ENCODE results near the gene PDGFC.
"Not testable (repeated sequence)": the region's sequence is repeated elsewhere in the genome, so short reads cannot be mapped to it uniquely, and the experiment has no call there.

PDGFC gene

DNA sequence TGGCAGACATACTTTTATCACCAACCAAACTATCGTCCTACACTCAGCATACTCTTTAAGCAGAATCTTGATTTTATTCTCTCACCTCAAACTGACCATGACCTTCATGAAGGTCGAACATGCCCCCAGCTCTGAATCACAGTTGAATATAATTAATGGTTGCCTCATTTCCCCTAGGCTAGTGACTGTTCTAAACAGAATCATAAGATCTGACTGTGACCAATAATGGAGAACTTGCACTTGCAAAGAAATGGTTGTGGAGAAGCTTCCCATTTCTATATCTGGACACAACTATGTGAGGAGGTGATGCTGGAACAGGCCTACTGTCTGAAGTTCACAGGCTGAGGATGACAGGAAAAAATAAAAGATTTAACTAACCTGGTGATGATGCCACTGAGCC is 85.1 kb downstream of the PDGFC start:
- H3K36me3 Mint-ChIP-seq (ENCODE audit: low read depth) = no peaks in the 10 kb centered on the region
- no peak overlapping the region for H3K4me3 Mint-ChIP-seq
- no peaks in the 10 kb centered on the region for H3K27me3 Mint-ChIP-seq (ENCODE audit: low read depth)
- H3K4me1 Mint-ChIP-seq (ENCODE audit: low read depth) = no peaks in the 10 kb centered on the region
- H3K9me3 Mint-ChIP-seq = no peaks in the 10 kb centered on the region
- no peak overlapping the region for H3K27ac Mint-ChIP-seq

DNA sequence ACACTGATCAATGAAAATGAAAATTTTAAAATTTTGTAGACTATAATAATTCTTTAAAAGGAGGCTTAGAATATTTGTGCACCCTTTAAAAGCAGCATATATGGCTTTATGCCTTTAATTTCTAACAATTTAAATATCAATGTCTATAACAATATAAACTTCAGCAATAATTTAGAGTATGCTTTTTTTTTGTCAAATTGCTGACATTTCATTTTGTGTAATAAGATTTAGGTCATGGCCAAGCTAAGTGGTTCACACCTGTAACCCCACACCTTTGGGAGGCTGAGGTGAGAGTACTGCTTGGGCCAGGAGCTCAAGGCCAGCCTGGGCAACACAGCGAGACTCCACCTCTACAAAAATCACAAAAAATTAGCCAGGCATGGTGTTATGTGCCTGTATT is 86.2 kb downstream of the PDGFC start:
- no peaks in the 10 kb centered on the region for H3K9me3 Mint-ChIP-seq
- H3K4me1 Mint-ChIP-seq (ENCODE audit: low read depth) = no peaks in the 10 kb centered on the region
- H3K27me3 Mint-ChIP-seq (ENCODE audit: low read depth) = no peaks in the 10 kb centered on the region
- no peak overlapping the region for H3K27ac Mint-ChIP-seq
- no peaks in the 10 kb centered on the region for H3K36me3 Mint-ChIP-seq (ENCODE audit: low read depth)
- no peak overlapping the region for H3K4me3 Mint-ChIP-seq

DNA sequence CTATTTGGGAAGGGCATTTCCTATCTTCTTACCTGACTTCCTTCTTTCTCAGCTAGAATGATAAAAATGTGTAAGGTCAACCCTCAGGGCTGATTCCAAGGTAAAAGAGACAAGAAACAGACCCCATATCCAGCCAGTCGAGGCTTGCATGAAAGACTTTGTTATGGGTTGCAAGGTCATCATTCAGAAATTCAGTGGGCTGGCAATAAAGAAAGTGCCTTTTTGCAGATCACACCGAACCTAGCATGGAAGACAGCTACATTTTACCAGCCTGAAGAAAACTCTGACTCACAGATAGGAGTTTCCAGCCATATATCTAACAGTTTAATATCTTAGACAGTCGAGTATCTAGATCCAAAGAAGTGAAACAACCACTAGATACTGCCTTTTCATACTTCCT is 87.4 kb downstream of the PDGFC start:
- Mint-ChIP-seq H3K4me1 (ENCODE audit: low read depth) (no peaks in the 10 kb centered on the region), H3K27ac (no peak overlapping the region), H3K9me3 (no peaks in the 10 kb centered on the region), H3K36me3 (ENCODE audit: low read depth) (no peaks in the 10 kb centered on the region), H3K4me3 (no peak overlapping the region), H3K27me3 (ENCODE audit: low read depth) (no peaks in the 10 kb centered on the region)

DNA sequence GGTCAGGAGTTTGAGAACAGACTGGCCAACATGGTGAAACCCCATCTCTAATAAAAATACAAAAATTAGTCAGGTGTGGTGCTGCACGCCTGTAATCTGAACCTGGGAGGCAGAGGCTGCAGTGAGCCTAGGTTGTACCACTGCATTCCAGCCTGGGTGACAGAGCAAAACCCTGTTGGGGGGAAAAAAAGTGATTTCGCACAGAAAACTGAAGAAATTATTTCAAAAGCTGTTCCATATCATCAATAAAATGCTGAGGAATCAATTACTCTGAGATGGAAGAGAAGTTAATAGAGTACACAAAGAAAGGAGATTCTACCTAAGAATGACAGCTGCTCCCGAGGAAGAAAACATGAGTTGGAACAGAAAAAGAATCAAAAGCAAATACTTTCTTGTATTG is 95.9 kb downstream of the PDGFC start:
- H3K4me3 Mint-ChIP-seq = no peak overlapping the region
- H3K36me3 Mint-ChIP-seq (ENCODE audit: low read depth) = no peaks in the 10 kb centered on the region
- H3K9me3 Mint-ChIP-seq = no peaks in the 10 kb centered on the region
- H3K27ac Mint-ChIP-seq = no peak overlapping the region
- no peaks in the 10 kb centered on the region for H3K27me3 Mint-ChIP-seq (ENCODE audit: low read depth)
- H3K4me1 Mint-ChIP-seq (ENCODE audit: low read depth) = no peaks in the 10 kb centered on the region

DNA sequence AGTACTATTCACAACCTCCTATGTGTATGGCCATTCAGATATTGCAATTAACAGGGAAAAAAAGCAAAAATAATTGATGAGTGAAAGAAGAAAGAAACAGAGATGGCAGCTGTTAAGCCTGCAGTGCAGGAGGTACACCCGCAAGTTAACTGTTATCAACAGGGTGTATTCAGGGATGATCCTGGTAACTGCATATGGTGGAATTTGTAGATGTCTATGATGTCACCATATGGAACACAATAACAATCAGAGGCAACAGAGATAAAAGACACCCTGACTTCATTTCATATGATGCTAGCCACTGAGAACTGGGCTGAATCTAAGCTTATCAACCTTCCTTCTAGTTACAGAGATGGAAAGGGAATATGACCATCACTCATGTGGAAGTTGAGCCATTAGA is 96.5 kb downstream of the PDGFC start:
- Mint-ChIP-seq H3K27ac (no peak overlapping the region), H3K27me3 (ENCODE audit: low read depth) (no peaks in the 10 kb centered on the region), H3K36me3 (ENCODE audit: low read depth) (no peaks in the 10 kb centered on the region), H3K9me3 (no peaks in the 10 kb centered on the region), H3K4me1 (ENCODE audit: low read depth) (no peaks in the 10 kb centered on the region), H3K4me3 (no peak overlapping the region)

DNA sequence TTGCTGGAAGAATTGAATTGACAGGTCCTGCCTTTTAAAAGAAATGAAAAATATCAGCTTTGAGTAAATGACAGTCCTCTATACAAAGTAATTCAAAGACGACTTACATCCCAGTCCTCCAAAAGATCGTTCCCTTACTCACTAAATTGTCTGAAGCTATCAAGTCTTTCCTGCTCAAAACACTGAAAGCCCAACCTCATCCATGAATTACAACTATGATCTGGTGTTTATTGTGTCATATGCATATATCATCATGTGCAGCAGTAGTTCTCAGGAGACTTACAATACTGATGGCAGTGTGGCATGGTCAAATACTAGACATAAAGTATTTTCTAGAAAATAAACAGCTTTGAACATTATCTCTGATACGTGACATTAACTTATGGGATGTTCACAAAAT is 97.8 kb downstream of the PDGFC start:
- H3K4me3 Mint-ChIP-seq = no peak overlapping the region
- no peak overlapping the region for H3K27ac Mint-ChIP-seq
- no peaks in the 10 kb centered on the region for H3K36me3 Mint-ChIP-seq (ENCODE audit: low read depth)
- H3K4me1 Mint-ChIP-seq (ENCODE audit: low read depth) = no peaks in the 10 kb centered on the region
- no peaks in the 10 kb centered on the region for H3K27me3 Mint-ChIP-seq (ENCODE audit: low read depth)
- no peaks in the 10 kb centered on the region for H3K9me3 Mint-ChIP-seq

DNA sequence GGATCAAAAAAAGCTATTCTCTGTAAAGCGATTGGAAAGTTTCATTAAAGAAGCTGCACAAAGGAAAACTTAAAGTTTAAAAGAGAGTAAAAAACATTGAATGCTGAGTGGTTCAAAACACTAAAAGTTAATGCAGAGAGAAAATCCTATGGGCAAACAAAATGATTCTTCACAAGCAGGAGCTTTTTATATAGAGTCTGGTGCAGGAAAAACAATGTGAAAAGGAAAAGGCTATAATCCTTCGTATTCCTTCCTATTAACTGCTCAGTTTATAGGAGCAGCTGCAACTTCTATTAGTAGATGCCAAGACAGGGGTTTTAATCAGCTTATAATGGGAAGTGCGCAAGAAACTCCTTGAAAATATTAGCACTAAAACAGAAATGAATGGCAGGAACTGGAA is 100.7 kb downstream of the PDGFC start:
- Mint-ChIP-seq H3K27me3 (ENCODE audit: low read depth) (no peaks in the 10 kb centered on the region), H3K9me3 (peaks cover 3% of the 10 kb centered on the region), H3K4me1 (ENCODE audit: low read depth) (no peaks in the 10 kb centered on the region), H3K4me3 (no peak overlapping the region), H3K36me3 (ENCODE audit: low read depth) (no peaks in the 10 kb centered on the region), H3K27ac (no peak overlapping the region)

DNA sequence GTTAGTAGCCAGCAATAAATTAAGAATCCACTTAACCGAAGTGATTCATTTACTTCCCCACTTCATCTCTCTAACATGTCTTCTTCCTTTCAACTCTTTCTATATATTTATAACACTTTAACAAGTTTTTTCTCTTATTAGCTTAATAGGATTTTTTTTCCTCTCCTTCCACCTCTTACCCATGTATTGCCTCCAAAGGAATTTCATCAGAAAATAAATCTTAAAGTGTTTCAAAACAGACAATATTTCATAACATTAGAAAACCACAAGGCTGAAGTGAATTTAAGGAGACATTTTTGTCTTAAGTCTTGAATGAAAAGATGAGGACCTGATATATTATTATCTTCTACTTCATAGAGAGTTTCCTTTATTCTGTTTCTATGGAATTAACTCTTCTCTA is 101.5 kb downstream of the PDGFC start:
- H3K4me3 Mint-ChIP-seq = no peak overlapping the region
- no peaks in the 10 kb centered on the region for H3K4me1 Mint-ChIP-seq (ENCODE audit: low read depth)
- H3K9me3 Mint-ChIP-seq = peaks cover 3% of the 10 kb centered on the region
- no peaks in the 10 kb centered on the region for H3K27me3 Mint-ChIP-seq (ENCODE audit: low read depth)
- no peaks in the 10 kb centered on the region for H3K36me3 Mint-ChIP-seq (ENCODE audit: low read depth)
- no peak overlapping the region for H3K27ac Mint-ChIP-seq

DNA sequence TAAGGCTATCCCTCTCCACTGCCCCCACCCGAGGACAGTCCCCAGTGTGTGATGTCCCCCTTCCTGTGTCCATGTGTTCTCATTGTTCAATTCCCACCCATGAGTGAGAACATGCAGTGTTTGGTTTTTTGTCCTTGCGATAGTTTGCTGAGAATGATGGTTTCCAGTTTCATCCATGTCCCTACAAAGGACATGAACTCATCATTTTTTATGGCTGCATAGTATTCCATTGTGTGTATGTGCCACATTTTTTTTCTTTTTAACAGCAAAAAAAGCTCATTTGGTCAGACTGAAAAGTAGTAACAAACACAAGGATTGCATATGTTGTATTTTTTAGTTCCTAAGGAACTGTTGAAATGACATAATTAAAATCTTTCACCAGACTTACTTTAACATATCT is 105.5 kb downstream of the PDGFC start:
- H3K4me1 Mint-ChIP-seq (ENCODE audit: low read depth); H3K36me3 Mint-ChIP-seq (ENCODE audit: low read depth); H3K9me3 Mint-ChIP-seq; H3K27ac Mint-ChIP-seq; H3K4me3 Mint-ChIP-seq; H3K27me3 Mint-ChIP-seq (ENCODE audit: low read depth): not testable (repeated sequence)

DNA sequence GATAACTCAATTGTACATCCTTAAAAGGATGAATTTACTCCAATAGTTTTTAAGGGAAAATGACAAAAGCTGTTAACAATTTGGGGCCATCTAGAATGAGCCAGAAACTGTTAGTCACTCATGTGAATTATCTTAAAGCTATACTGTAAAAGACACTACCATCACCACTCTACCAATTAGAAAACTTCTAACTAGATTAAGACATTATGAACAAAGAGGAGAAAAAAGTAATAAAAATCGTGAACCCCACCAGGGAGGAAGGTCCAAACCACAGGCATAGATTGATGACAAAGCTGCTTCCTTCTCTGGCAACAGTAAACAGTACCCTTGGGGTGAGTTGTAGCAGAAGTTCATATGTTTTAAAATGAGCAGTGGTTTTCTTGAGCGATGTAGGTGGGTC is 106.1 kb downstream of the PDGFC start:
- Mint-ChIP-seq H3K27ac (no peak overlapping the region), H3K27me3 (ENCODE audit: low read depth) (no peaks in the 10 kb centered on the region), H3K9me3 (peaks cover 3% of the 10 kb centered on the region), H3K4me3 (no peak overlapping the region), H3K4me1 (ENCODE audit: low read depth) (no peaks in the 10 kb centered on the region), H3K36me3 (ENCODE audit: low read depth) (no peaks in the 10 kb centered on the region)

DNA sequence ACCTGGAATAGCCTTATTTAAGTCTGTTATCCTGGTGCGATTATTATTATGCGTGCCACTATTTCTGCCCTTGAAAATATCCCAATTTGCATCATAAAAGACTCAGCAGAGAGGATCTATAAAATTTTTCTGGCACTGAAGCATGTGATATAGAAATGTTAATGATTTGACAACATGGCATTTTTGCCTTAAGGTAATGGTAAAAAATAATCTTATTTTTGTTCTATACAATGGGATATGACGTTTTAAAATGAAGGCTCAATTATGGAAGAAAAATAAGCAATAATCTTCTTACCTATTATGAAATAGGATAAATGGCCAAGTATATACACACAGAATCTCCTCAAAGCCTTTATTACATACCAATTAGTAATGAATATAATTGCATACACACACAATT is 113.5 kb downstream of the PDGFC start:
- H3K4me3 Mint-ChIP-seq = no peak overlapping the region
- H3K27me3 Mint-ChIP-seq (ENCODE audit: low read depth) = no peaks in the 10 kb centered on the region
- H3K4me1 Mint-ChIP-seq (ENCODE audit: low read depth) = no peaks in the 10 kb centered on the region
- no peak overlapping the region for H3K27ac Mint-ChIP-seq
- no peaks in the 10 kb centered on the region for H3K36me3 Mint-ChIP-seq (ENCODE audit: low read depth)
- H3K9me3 Mint-ChIP-seq = no peaks in the 10 kb centered on the region

DNA sequence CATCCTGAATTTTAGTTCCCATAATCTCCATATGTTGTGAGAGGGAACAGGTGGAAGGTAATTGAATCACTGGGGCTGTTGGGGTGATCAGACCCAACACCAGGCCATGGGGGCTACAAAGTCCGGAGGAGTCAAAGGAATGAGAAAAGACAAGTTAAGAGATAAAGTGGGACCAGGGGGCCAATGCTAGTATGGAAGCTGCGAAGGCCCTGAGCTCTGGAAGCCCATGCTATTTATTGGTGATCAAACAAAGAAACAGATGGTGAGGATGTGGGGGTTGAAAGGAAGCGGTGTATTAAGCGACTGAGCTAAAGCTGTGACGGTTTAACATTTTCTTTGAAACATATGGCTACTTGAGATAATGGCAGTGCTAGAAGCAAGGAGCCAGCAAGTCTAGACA is 132.8 kb downstream of the PDGFC start:
- Mint-ChIP-seq H3K4me3 (no peak overlapping the region), H3K9me3 (peaks cover 15% of the 10 kb centered on the region), H3K36me3 (ENCODE audit: low read depth) (no peaks in the 10 kb centered on the region), H3K27me3 (ENCODE audit: low read depth) (no peaks in the 10 kb centered on the region), H3K27ac (no peak overlapping the region), H3K4me1 (ENCODE audit: low read depth) (no peaks in the 10 kb centered on the region)

DNA sequence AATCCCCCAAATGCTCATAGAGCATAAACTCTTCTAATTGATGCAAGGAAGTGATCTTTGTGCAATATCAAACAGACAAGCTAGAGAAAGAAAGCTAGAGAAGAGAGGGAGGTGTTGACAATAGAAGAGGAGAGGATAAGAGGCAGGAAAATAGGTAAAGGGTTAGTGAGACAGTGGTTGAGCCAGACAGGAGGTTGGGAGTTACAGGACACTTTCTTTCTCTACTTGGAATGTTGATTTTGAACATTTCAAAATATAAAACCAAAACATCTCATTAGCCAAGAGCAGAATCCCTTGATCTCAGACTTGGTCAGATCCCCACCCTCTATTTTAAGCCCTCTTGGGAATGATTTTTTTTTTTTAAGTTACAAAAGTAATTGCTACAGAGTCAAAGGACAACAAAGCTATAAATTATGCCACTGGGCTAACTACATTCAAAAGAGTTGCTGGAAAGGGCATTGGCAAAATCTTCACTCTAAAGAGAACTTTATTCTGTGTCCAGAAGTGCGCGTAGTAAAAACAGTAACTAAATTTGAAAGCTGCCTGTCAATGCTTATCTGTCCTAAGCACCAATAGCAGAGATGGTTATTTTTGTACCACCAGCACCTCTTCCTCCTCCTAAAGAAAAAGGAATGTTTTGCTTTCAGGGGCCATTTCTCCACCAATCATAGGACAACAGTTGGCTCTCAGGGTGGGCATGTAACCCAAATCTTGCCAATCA is 133.8 kb downstream of the PDGFC start:
- Mint-ChIP-seq H3K36me3 (ENCODE audit: low read depth) (no peaks in the 10 kb centered on the region), H3K4me1 (ENCODE audit: low read depth) (no peaks in the 10 kb centered on the region), H3K4me3 (no peak overlapping the region), H3K27ac (no peak overlapping the region), H3K27me3 (ENCODE audit: low read depth) (no peaks in the 10 kb centered on the region), H3K9me3 (peaks cover 15% of the 10 kb centered on the region)

DNA sequence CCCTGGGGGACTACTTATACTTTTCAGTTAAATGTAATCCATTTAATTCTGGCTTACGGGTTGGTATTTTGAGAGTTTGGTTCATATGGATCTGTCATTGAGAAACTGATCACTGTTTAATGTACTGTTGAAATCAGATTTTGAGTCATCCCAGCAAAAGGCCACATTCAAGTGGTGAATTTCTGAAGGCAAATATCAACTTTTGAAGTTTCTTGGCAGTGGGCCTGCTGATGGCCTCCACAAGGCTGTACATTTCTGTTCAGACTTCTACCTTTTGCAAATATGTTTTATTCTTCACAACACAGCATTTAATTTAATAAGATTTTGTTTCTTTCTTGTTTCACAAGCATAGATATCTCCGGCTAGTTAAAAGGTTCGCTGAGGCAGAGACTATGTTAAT is 138.7 kb downstream of the PDGFC start:
- no peaks in the 10 kb centered on the region for H3K9me3 Mint-ChIP-seq
- H3K27ac Mint-ChIP-seq = no peak overlapping the region
- H3K4me1 Mint-ChIP-seq (ENCODE audit: low read depth) = no peaks in the 10 kb centered on the region
- H3K4me3 Mint-ChIP-seq = no peak overlapping the region
- H3K36me3 Mint-ChIP-seq (ENCODE audit: low read depth) = no peaks in the 10 kb centered on the region
- H3K27me3 Mint-ChIP-seq (ENCODE audit: low read depth) = no peaks in the 10 kb centered on the region

DNA sequence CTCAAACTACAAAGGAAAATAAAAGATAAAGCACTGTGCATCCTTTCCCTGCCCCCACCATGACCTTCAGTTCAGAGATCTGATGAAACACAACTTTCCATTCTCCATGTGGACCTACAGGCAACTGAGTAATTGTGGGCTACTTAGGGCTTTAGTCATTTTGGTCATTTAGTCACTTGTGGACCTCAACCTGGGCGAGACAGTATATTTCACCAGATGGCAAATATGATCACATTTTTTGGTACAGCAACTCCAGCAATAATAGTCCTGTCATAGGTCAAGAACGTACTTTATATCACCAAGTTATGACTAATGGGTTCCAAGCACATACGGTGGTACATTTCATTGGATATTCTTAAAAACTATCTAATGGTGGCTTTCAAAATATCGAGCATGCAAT is 141.2 kb downstream of the PDGFC start:
- Mint-ChIP-seq H3K4me3 (no peak overlapping the region), H3K4me1 (ENCODE audit: low read depth) (no peaks in the 10 kb centered on the region), H3K9me3 (no peaks in the 10 kb centered on the region), H3K36me3 (ENCODE audit: low read depth) (no peaks in the 10 kb centered on the region), H3K27me3 (ENCODE audit: low read depth) (no peaks in the 10 kb centered on the region), H3K27ac (no peak overlapping the region)
